Measurements from ENCODE around the gene IRX6.

Gene IRX6

DNA sequence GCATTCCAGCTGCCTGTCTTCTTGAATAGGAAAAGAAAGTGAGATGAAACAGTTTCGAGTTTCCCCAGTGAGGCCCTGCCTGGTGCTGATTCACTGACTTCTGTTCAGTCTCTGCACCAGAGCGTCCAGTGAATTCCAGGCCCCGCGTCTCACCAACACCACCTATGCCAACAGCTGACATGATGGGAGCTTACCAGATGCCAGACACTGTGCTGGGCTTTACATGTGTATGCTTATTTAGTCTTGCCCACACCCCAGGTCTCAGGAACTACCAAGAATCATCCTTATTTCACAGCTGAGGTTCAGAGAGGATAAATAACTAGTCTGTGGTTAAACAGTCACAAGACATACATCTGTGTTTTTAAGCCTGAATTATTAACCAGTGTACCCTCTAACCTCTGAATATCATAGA, 29.1 kb upstream of the IRX6 start:
- H3K4me3 ChIP-seq (ENCODE audit: low read length): no peak overlapping the region
- no peak for TF ChIP-seq ZNF274 (IDR thresholded peaks at IDR 0.05; ENCODE audit: low read depth, low read length)

- no peak overlapping the region for H3K4me3 ChIP-seq (ENCODE audit: low read length)
- TF ChIP-seq ZNF274 (IDR thresholded peaks at IDR 0.05; ENCODE audit: low read depth, low read length): no peak
Observed at GRCh38 chr16:55297062-55297909, 26.7 kb upstream of the IRX6 start.

DNA sequence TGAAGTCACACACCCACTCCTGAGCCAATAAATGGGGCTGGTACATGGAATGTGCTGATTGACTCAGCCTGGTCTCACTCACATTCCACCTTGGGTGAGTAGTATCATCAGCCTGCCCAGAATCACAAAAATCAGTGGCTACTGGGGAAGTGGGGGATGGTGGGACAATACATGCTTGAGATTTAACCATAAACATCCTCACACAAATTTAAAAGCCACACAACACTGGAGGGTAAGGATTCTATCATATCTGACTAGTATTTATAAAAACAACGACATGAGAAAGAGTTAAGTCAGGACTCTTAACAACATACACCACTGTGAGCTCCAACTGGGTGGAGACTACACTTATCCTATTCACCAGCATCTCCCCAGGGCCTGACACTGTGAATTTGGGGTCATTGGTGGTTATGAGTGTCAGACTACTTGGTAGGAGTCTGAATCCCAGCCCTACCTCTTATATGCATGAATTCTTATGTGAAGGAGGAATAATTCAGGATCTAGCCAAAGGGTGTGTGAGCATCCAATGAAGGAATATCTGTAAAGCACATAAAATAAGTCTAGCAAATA, 26.0 kb upstream of the IRX6 start:
- no peak for TF ChIP-seq ZNF274 (IDR thresholded peaks at IDR 0.05; ENCODE audit: low read depth, low read length)
- H3K4me3 ChIP-seq (ENCODE audit: low read length): no peak overlapping the region

GRCh38 chr16:55301385-55302008, 22.5 kb upstream of the IRX6 start:
- no peak for TF ChIP-seq ZNF274 (IDR thresholded peaks at IDR 0.05; ENCODE audit: low read depth, low read length)
- H3K4me3 ChIP-seq (ENCODE audit: low read length): no peak overlapping the region

DNA sequence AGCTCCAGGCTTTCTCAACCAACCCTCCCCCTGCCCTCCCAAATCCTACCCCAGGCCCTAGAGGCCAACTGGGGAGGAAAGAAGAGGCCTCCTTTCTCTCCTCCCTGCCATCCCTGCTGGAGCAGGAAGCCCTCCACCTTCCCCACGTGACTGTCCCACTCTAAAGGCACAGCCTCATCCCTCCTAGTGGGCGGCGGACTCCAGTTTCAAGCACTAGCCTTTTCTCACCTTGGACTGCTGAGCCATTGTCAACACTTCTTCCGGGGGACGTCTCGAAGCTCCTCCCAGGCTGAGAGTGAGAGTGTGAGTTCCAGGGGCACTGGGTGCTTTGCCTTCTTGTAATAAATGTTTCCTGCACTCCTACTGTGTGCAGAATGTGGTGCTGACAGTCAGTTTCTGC, 21.4 kb upstream of the IRX6 start:
- TF ChIP-seq ZNF274 (IDR thresholded peaks at IDR 0.05; ENCODE audit: low read depth, low read length): no peak
- H3K4me3 ChIP-seq (ENCODE audit: low read length): no peak overlapping the region

GRCh38 chr16:55308973-55309372, 15.0 kb upstream of the IRX6 start:
- no peak overlapping the region for H3K4me3 ChIP-seq (ENCODE audit: low read length)
- TF ChIP-seq ZNF274 (IDR thresholded peaks at IDR 0.05; ENCODE audit: low read depth, low read length): no peak

GRCh38 chr16:55322327-55322726, 1.7 kb upstream of the IRX6 start:
- H3K4me3 ChIP-seq (ENCODE audit: low read length): no peak overlapping the region
- TF ChIP-seq ZNF274 (IDR thresholded peaks at IDR 0.05; ENCODE audit: low read depth, low read length): no peak

GRCh38 chr16:55324285-55325079, 479 bp downstream of the IRX6 start:
- no peak overlapping the region for H3K4me3 ChIP-seq (ENCODE audit: low read length)
- no peak for TF ChIP-seq ZNF274 (IDR thresholded peaks at IDR 0.05; ENCODE audit: low read depth, low read length)

DNA sequence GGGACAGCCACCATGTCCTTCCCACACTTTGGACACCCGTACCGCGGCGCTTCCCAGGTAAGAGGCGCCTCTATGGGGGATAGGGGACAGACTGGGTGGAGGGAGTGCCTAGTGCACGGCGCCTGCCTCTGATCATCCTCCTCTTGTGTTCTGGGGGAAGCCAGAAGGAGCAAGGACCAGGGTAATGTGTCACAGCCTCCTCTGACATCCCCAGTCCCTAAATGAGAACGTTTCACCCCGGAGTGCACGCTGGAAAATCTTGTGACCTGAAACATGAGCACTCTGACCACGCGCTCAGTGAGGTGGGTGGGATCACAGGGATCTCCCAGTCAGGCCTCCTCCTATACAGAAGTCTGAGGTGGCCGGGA, 1.1 kb downstream of the IRX6 start:
- H3K4me3 ChIP-seq (ENCODE audit: low read length): no peak overlapping the region

DNA sequence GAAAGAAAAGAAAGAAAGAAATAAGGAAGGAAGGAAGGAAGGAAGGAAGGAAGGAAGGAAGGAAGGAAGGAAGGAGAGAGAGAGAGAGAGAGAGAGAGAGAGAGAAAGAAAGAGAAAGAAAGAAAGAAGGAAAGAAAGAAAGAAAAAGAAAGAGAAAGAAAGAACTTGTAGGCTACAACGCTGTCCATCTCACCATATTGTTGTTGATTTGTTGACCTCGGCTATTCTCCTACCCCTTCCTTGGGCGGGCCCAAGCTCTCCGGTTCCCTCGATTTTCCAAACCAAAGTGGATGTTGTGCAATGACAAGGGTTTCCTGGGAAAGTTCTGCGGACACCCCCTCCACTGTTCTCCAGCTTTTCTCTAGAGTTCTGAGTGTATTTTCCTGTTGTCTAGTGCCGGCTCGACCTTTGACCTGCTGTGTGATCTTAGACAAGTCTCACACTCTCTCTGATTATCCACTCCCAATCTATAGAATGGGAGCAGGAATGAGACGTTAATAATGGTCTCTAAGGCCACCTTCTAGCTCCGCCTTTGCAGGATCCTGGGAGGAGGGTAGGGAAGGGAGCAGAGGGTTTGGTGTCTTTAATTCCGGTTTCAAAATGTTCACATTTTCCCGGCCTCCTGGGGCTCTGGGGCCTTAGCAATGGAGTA, 1.6 kb downstream of the IRX6 start:
- H3K4me3 ChIP-seq (ENCODE audit: low read length): no peak overlapping the region
- no peak for TF ChIP-seq ZNF274 (IDR thresholded peaks at IDR 0.05; ENCODE audit: low read depth, low read length)

More for the DNA sequence above, 1.1 kb downstream of the IRX6 start:
- TF ChIP-seq ZNF274 (IDR thresholded peaks at IDR 0.05; ENCODE audit: low read depth, low read length): no peak

GRCh38 chr16:55326261-55327092, 2.5 kb downstream of the IRX6 start:
- no peak for TF ChIP-seq ZNF274 (IDR thresholded peaks at IDR 0.05; ENCODE audit: low read depth, low read length)
- no peak overlapping the region for H3K4me3 ChIP-seq (ENCODE audit: low read length)

- no peak for TF ChIP-seq ZNF274 (IDR thresholded peaks at IDR 0.05; ENCODE audit: low read depth, low read length)
Observed at GRCh38 chr16:55328611-55329569, 4.9 kb downstream of the IRX6 start.

More at GRCh38 chr16:55328611-55329569, 4.9 kb downstream of the IRX6 start:
- no peak overlapping the region for H3K4me3 ChIP-seq (ENCODE audit: low read length)

Measured in GM08714 (cell line).